ENCODE results near the gene GAD2. TPM values are rescaled to one million over a fixed set of nuclear protein-coding genes. Genes with fewer than 3 reads are reported as not detected.

Gene GAD2
- polyA plus RNA-seq, 1 of the 3 experiments (the other 2 are of a cell fraction): not detected

DNA sequence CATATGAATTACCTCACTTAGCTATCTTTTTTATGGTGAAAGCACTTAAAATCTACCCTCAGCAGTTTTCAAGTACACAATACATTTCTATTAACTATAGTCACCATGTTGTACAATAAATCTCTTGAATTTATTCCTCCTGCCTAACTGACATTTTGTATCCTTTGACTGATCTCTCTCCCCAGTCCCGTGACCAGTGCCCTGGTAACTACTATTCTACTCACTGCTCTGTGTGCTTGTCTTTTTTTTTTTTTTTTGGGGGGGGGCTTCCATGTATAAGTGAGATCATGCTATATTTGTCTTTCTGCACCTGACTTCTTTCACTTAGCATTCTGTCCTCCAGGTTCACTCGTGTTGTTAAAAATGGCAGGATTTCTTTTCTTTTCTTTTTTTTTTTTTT lies 11.4 kb upstream of the GAD2 start:
- no peaks in the 10 kb centered on the region for H4K20me1 ChIP-seq (ENCODE audit: insufficient read depth)
- POLR2A ChIA-PET: no interaction called here
- H3F3A ChIP-seq (replicated peaks; ENCODE audit: insufficient read depth): no peaks in the 10 kb centered on the region
- no peaks in the 10 kb centered on the region for H3K9me3 ChIP-seq
- no peaks in the 10 kb centered on the region for H3K36me3 ChIP-seq (replicated peaks in 1 of 2; ENCODE audit: control insufficient read depth in 1 of 2, insufficient read depth in 2 of 2, low read length in 1 of 2)
- CTCF ChIA-PET: no interaction called here
- DNase-seq: no peak
- H3K4me3 ChIP-seq (ENCODE audit: low read depth in 2 of 2, low read length in 1 of 2): no peak overlapping the region
- H3K27me3 ChIP-seq (ENCODE audit: insufficient read depth): no peaks in the 10 kb centered on the region; the same call in 1 of the 2 replicates
- TF ChIP-seq RAD21 (IDR thresholded peaks at IDR 0.05; ENCODE audit: low read length) (no peak), YY1 (IDR thresholded peaks at IDR 0.05; ENCODE audit: low read depth) (no peak), NRF1 (IDR thresholded peaks at IDR 0.05; ENCODE audit: low read depth, low read length) (no peak), RFX5 (IDR thresholded peaks at IDR 0.05; ENCODE audit: low read length) (no peak), SIN3A (IDR thresholded peaks at IDR 0.05; ENCODE audit: borderline replicate concordance, low read depth, low read length) (no peak)
- H3K4me2 ChIP-seq: no peak overlapping the region
- WGBS (ENCODE audit: low lambda C conversion rate): 3% methylated on average over 2 of the region's 2 CpGs
- H3K79me2 ChIP-seq (ENCODE audit: insufficient read depth): no peaks in the 10 kb centered on the region
- H2AFZ ChIP-seq (ENCODE audit: low read depth): no peak overlapping the region
- no peaks in the 10 kb centered on the region for H3K9me2 ChIP-seq
- no peaks in the 10 kb centered on the region for H3K4me1 ChIP-seq (ENCODE audit: control insufficient read depth in 1 of 2, insufficient read depth in 2 of 2, low read depth in 1 of 2, low read length in 1 of 2)
- H3K27ac ChIP-seq (ENCODE audit: low read depth in 2 of 2, low read length in 1 of 2): no peak overlapping the region
- no peak overlapping the region for H3K9ac ChIP-seq

DNA sequence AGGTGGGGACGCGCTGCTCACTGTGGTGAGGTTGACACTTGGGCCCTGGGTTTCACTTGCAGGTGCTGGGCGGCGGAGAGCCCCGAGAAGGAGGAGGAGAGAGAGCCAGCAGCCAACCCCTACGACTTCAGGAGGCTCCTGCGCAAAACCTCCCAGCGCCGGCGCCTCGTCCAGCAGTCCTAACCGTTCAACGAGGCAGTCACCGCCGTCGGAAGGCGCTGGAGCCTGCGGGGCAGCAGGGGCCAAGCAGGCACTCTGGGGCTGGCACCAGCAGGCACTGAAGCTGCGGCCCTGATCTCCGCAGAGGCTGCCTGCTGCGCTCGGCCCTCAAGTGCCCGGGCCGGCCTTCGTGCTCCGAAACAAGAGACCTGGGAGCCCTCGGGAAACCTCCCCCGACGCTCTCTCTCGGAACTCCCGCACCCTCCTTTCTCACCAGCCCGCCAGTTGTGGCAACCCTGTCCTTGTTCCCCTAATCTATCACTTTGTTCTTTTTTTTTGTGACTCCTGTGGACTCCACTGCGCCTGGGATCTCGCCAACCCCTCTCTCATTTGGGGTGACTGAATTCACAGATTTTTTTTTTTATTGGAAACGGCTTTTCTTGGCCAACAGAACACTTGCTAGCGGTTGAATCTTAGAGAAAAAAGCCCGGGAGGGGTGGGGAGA lies 4.7 kb upstream of the GAD2 start:
- H3K4me2 ChIP-seq: no peak overlapping the region
- POLR2A ChIA-PET: no interaction called here
- CTCF ChIA-PET: no interaction called here
- H3K4me1 ChIP-seq (ENCODE audit: control insufficient read depth in 1 of 2, insufficient read depth in 2 of 2, low read depth in 1 of 2, low read length in 1 of 2): no peaks in the 10 kb centered on the region
- H3K4me3 ChIP-seq (ENCODE audit: low read depth in 2 of 2, low read length in 1 of 2): no peak overlapping the region
- no peaks in the 10 kb centered on the region for H3K36me3 ChIP-seq (replicated peaks in 1 of 2; ENCODE audit: control insufficient read depth in 1 of 2, insufficient read depth in 2 of 2, low read length in 1 of 2)
- H4K20me1 ChIP-seq (ENCODE audit: insufficient read depth): no peaks in the 10 kb centered on the region
- WGBS (ENCODE audit: low lambda C conversion rate): 23% methylated on average over 15 of the region's 37 CpGs
- H3K79me2 ChIP-seq (ENCODE audit: insufficient read depth): no peaks in the 10 kb centered on the region
- no peaks in the 10 kb centered on the region for H3K9me2 ChIP-seq
- DNase-seq: no peak
- no peak overlapping the region for H3K27ac ChIP-seq (ENCODE audit: low read depth in 2 of 2, low read length in 1 of 2)
- TF ChIP-seq, protein P1, sequence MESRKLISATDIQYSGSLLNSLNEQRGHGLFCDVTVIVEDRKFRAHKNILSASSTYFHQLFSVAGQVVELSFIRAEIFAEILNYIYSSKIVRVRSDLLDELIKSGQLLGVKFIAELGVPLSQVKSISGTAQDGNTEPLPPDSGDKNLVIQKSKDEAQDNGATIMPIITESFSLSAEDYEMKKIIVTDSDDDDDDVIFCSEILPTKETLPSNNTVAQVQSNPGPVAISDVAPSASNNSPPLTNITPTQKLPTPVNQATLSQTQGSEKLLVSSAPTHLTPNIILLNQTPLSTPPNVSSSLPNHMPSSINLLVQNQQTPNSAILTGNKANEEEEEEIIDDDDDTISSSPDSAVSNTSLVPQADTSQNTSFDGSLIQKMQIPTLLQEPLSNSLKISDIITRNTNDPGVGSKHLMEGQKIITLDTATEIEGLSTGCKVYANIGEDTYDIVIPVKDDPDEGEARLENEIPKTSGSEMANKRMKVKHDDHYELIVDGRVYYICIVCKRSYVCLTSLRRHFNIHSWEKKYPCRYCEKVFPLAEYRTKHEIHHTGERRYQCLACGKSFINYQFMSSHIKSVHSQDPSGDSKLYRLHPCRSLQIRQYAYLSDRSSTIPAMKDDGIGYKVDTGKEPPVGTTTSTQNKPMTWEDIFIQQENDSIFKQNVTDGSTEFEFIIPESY (IDR thresholded peaks at IDR 0.05; ENCODE audit: borderline replicate concordance, low read depth): no peak
- TF ChIP-seq ELF1 (IDR thresholded peaks at IDR 0.05): no peak
- H3K27me3 ChIP-seq (ENCODE audit: insufficient read depth): peaks cover 23% of the 10 kb centered on the region
- no peak overlapping the region for H2AFZ ChIP-seq (ENCODE audit: low read depth)
- H3K9me3 ChIP-seq: no peaks in the 10 kb centered on the region
- H3K9ac ChIP-seq: no peak overlapping the region
- no peaks in the 10 kb centered on the region for H3F3A ChIP-seq (replicated peaks; ENCODE audit: insufficient read depth)

GRCh38 chr10:26212511-26212910 lies 4.1 kb upstream of the GAD2 start:
- ChIA-PET CTCF (no interaction called here), POLR2A (no interaction called here)
- 2% methylated on average over 12 of the region's 12 CpGs for WGBS (ENCODE audit: low lambda C conversion rate)
- H3K27me3 ChIP-seq (ENCODE audit: insufficient read depth): peaks cover 27% of the 10 kb centered on the region
- no peak overlapping the region for H3K4me3 ChIP-seq (ENCODE audit: low read depth in 2 of 2, low read length in 1 of 2)
- H3K4me2 ChIP-seq: no peak overlapping the region
- H3K36me3 ChIP-seq (replicated peaks in 1 of 2; ENCODE audit: control insufficient read depth in 1 of 2, insufficient read depth in 2 of 2, low read length in 1 of 2): no peaks in the 10 kb centered on the region
- no peak overlapping the region for H3K9ac ChIP-seq
- H3F3A ChIP-seq (replicated peaks; ENCODE audit: insufficient read depth): no peaks in the 10 kb centered on the region
- H3K9me3 ChIP-seq: no peaks in the 10 kb centered on the region
- no peaks in the 10 kb centered on the region for H4K20me1 ChIP-seq (ENCODE audit: insufficient read depth)
- no peaks in the 10 kb centered on the region for H3K4me1 ChIP-seq (ENCODE audit: control insufficient read depth in 1 of 2, insufficient read depth in 2 of 2, low read depth in 1 of 2, low read length in 1 of 2)
- no peaks in the 10 kb centered on the region for H3K9me2 ChIP-seq
- no peak overlapping the region for H3K27ac ChIP-seq (ENCODE audit: low read depth in 2 of 2, low read length in 1 of 2)
- H3K79me2 ChIP-seq (ENCODE audit: insufficient read depth): no peaks in the 10 kb centered on the region
- no peak for TF ChIP-seq ELF1 (IDR thresholded peaks at IDR 0.05)
- TF ChIP-seq FOXJ3 (CRISPR knock-in tag; IDR thresholded peaks at IDR 0.05): no peak
- TF ChIP-seq CHD2 (IDR thresholded peaks at IDR 0.05; ENCODE audit: low read length, partially characterized antibody): no peak
- TF ChIP-seq, protein P1 (IDR thresholded peaks at IDR 0.05; ENCODE audit: borderline replicate concordance, low read depth): no peak
- no peak for TF ChIP-seq RXRA (IDR thresholded peaks at IDR 0.05; ENCODE audit: borderline replicate concordance, low read depth)
- no peak for TF ChIP-seq RAD21 (IDR thresholded peaks at IDR 0.05; ENCODE audit: low read length)
- no peak for TF ChIP-seq NFIC (IDR thresholded peaks at IDR 0.05; ENCODE audit: borderline replicate concordance)
- no peak for TF ChIP-seq MXI1 (IDR thresholded peaks at IDR 0.05; ENCODE audit: low read depth, low read length)
- TF ChIP-seq USF1 (IDR thresholded peaks at IDR 0.05; ENCODE audit: borderline replicate concordance, low read depth): no peak
- no peak for TF ChIP-seq EP300 (IDR thresholded peaks at IDR 0.05; ENCODE audit: borderline replicate concordance in 1 of 2, low read depth in 1 of 2, low read length in 1 of 2)
- TF ChIP-seq MEF2A (IDR thresholded peaks at IDR 0.05; ENCODE audit: borderline replicate concordance, low read depth): no peak
- TF ChIP-seq SIN3A (IDR thresholded peaks at IDR 0.05; ENCODE audit: borderline replicate concordance, low read depth, low read length): no peak
- TF ChIP-seq TCF12 (IDR thresholded peaks at IDR 0.05): no peak
- no peak for TF ChIP-seq EZH2phosphoT487 (IDR thresholded peaks at IDR 0.05; ENCODE audit: borderline replicate concordance, low read depth)
- H2AFZ ChIP-seq (ENCODE audit: low read depth): no peak overlapping the region
- DNase-seq: no peak
